Tibial nerve (tissue), 4 donors: ENCODE data around the gene TPT1. TPM values are rescaled to one million over a fixed set of nuclear protein-coding genes. Genes with fewer than 3 reads are reported as not detected.
"Not testable (repeated sequence)": the region's sequence is repeated elsewhere in the genome, so short reads cannot be mapped to it uniquely, and the experiment has no call there.

Experiments
- DNase-seq, 2 donors: peaks; one replicate each; pipeline ENCODE4 v3.0.0-alpha.2; 2019; ENCODE audit warnings: low spot score in 2 of 2
- H3K27ac ChIP-seq, 4 donors: fragments of 200-600 bp; sonication (generic) in 3 of 4; one replicate each; pipeline ENCODE4 v1.5.1; 2017 to 2019; ENCODE audit warnings: mild to moderate bottlenecking in 1 of 4
- H3K27me3 ChIP-seq, 2 donors: fragments of 200-600 bp; sonication (generic) in 1 of 2; one replicate each; pipeline versions ENCODE4 v1.5.1 to v1.6.0; 2017 to 2019
- H3K36me3 ChIP-seq, 3 donors: fragments of 200-600 bp; sonication (generic); one replicate each; pipeline ENCODE4 v1.5.1; 2018 to 2019
- H3K4me1 ChIP-seq, 4 donors: fragments of 200-600 bp; sonication (generic) in 3 of 4; one replicate each; pipeline ENCODE4 v1.5.1; 2017 to 2019
- H3K4me3 ChIP-seq, 4 donors: fragments of 200-600 bp; sonication (generic) in 3 of 4; one replicate each; pipeline ENCODE4 v1.5.1; 2017 to 2019; ENCODE audit warnings: mild to moderate bottlenecking in 1 of 4, moderate library complexity in 1 of 4
- H3K9me3 ChIP-seq, 4 donors: fragments of 200-600 bp; sonication (generic) in 3 of 4; one replicate each; pipeline ENCODE4 v1.5.1; 2017 to 2019
- EP300 ChIP-seq, 2 donors: sonication (generic); formaldehyde crosslinking; IDR thresholded peaks; one replicate each; pipeline ENCODE4 v1.6.1; 2017; ENCODE audit warnings: antibody characterized with exemption in 2 of 2, mild to moderate bottlenecking in 1 of 2
- POLR2A ChIP-seq, 2 donors: fragments of 450-650 bp; IDR thresholded peaks; one replicate each; pipeline ENCODE4 v1.6.1; 2017; ENCODE audit warnings: antibody characterized with exemption in 2 of 2, mild to moderate bottlenecking in 2 of 2, moderate library complexity in 2 of 2
- WGBS, 2 donors: methylation state at CpG; one replicate each; pipeline ENCODE4 v1.1.5; 2018; 5-methylcytosine and 5-hydroxymethylcytosine counted together
- total RNA-seq, 4 donors: library from RNA; depleted of rRNA; stranded (reverse); fragments of >200 nt; gene quantifications; one replicate each; pipeline ENCODE4 v1.1.0, GENCODE V29; 2016
- TF ChIP-seq, protein P1 (sequence below), 5 experiments: fragments of 200-600 bp in 3 of 5; fragments of 450-650 bp in 2 of 5; sonication (generic) in 3 of 5; IDR thresholded peaks; one replicate each; pipeline ENCODE4 v1.5.1; 2016 to 2019; ENCODE audit warnings: antibody characterized with exemption in 5 of 5, mild to moderate bottlenecking in 3 of 5, moderate library complexity in 2 of 5

Gene TPT1
- total RNA-seq, 4 donors from 2014 or later: 1,952 to 3,130 (median 2,235) TPM

DNA sequence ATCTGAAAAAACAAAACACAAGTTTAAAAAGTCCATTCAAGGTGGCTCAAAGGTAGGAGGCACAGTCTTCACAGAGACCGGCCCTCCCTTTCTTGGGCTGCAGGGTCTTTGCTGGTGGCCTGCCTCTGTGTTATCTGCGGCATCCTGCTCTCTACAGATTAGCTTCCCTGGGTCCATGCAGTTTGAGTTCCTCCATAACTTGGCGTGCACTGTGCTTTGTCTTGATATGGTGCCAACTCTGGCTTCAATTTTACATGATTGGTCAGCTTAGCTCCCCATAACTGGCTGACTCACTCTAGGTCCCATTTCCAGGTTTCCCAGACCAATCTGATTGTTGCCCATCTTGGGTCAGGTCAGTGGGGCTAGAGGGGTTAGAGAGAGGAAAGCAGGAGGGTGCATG, 41.8 kb downstream of the TPT1 start:
- WGBS, 2 donors: 65 to 70% methylated on average over 3 of the region's 3 CpGs
- TF ChIP-seq, protein P1, sequence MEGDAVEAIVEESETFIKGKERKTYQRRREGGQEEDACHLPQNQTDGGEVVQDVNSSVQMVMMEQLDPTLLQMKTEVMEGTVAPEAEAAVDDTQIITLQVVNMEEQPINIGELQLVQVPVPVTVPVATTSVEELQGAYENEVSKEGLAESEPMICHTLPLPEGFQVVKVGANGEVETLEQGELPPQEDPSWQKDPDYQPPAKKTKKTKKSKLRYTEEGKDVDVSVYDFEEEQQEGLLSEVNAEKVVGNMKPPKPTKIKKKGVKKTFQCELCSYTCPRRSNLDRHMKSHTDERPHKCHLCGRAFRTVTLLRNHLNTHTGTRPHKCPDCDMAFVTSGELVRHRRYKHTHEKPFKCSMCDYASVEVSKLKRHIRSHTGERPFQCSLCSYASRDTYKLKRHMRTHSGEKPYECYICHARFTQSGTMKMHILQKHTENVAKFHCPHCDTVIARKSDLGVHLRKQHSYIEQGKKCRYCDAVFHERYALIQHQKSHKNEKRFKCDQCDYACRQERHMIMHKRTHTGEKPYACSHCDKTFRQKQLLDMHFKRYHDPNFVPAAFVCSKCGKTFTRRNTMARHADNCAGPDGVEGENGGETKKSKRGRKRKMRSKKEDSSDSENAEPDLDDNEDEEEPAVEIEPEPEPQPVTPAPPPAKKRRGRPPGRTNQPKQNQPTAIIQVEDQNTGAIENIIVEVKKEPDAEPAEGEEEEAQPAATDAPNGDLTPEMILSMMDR (IDR thresholded peaks at IDR 0.05): no peak
- TF ChIP-seq EP300 (IDR thresholded peaks at IDR 0.05) (no peak), POLR2A (IDR thresholded peaks at IDR 0.05) (no peak)
- H3K36me3 ChIP-seq: no peaks in the 10 kb centered on the region

GRCh38 chr13:45298550-45298949, 42.4 kb downstream of the TPT1 start:
- DNase-seq, H3K4me3 ChIP-seq, H3K27ac ChIP-seq, H3K9me3 ChIP-seq, H3K36me3 ChIP-seq, H3K27me3 ChIP-seq: not testable (repeated sequence)
- 94 to 95% methylated on average over 3 of the region's 3 CpGs for WGBS, 2 donors
- peaks cover 0 to 20% (median 5%) of the 10 kb centered on the region in 4 donors for H3K4me1 ChIP-seq

More for the DNA sequence above, 41.8 kb downstream of the TPT1 start:
- Histone ChIP-seq H3K27ac (no peak overlapping the region), H3K4me3 (no peak overlapping the region), H3K27me3 (peaks cover 0 to 5% of the 10 kb centered on the region in 2 donors), H3K4me1 (peaks cover 0 to 20% (median 5%) of the 10 kb centered on the region in 4 donors), H3K9me3 (no peaks in the 10 kb centered on the region)
- no peak for DNase-seq

DNA sequence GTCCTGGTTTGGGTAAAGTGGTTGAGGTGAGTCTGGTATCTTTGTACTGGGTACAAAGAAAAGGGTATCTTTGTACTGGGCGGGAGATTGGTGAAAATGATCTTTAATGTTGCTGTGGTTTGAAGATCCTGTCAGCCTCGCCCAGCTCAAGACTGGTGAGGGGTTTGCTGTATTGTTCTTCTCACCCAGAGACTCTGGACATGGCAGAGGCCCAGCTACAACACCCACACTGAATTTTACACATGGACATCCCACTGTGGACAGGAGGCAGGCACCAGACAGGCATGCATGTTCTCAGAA, 42.8 kb downstream of the TPT1 start:
- peaks cover 0 to 20% (median 5%) of the 10 kb centered on the region in 4 donors for H3K4me1 ChIP-seq

GRCh38 chr13:45297456-45298205, 43.4 kb downstream of the TPT1 start:
- TF ChIP-seq POLR2A (IDR thresholded peaks at IDR 0.05): no peak
- TF ChIP-seq, protein P1 (IDR thresholded peaks at IDR 0.05): no peak
- TF ChIP-seq EP300 (IDR thresholded peaks at IDR 0.05): no peak
- Histone ChIP-seq H3K36me3 (no peaks in the 10 kb centered on the region), H3K9me3 (no peaks in the 10 kb centered on the region), H3K27ac (peak overlapping the region in 1 of 4 donors; percentile 59), H3K27me3 (peaks cover 0 to 5% of the 10 kb centered on the region in 2 donors), H3K4me1 (peaks cover 0 to 20% (median 5%) of the 10 kb centered on the region in 4 donors), H3K4me3 (no peak overlapping the region)
- DNase-seq: no peak
- WGBS, 2 donors: 52 to 72% methylated on average over 7 of the region's 7 CpGs

More for the DNA sequence above, 42.8 kb downstream of the TPT1 start:
- peaks cover 0 to 5% of the 10 kb centered on the region in 2 donors for H3K27me3 ChIP-seq
- peak overlapping the region in 1 of 4 donors; percentile 36 for H3K27ac ChIP-seq
- TF ChIP-seq EP300 (IDR thresholded peaks at IDR 0.05): no peak
- TF ChIP-seq, protein P1 (IDR thresholded peaks at IDR 0.05): no peak
- H3K36me3 ChIP-seq: no peaks in the 10 kb centered on the region
- no peak overlapping the region for H3K4me3 ChIP-seq
- WGBS, 2 donors: 62 to 79% methylated on average over 2 of the region's 2 CpGs
- H3K9me3 ChIP-seq: no peaks in the 10 kb centered on the region
- no peak for DNase-seq

- Histone ChIP-seq H3K4me3 (no peak overlapping the region), H3K36me3 (no peaks in the 10 kb centered on the region), H3K27me3 (no peaks in the 10 kb centered on the region), H3K27ac (peak overlapping the region in 2 of 4 donors; percentile 59 to 78), H3K9me3 (no peaks in the 10 kb centered on the region), H3K4me1 (peaks cover 0 to 20% (median 5%) of the 10 kb centered on the region in 4 donors)
- no peak for TF ChIP-seq POLR2A (IDR thresholded peaks at IDR 0.05)
- TF ChIP-seq EP300 (IDR thresholded peaks at IDR 0.05): no peak
- TF ChIP-seq, protein P1 (IDR thresholded peaks at IDR 0.05): no peak
- DNase-seq: no peak
These were observed 44.7 kb downstream of the TPT1 start for GRCh38 chr13:45296259-45296658.
